OCI-LY1 (cell line): Measurements from ENCODE around the gene MDGA2.

Source experiments
- H2AFZ ChIP-seq: fragments of 200-600 bp; sonication (generic), shearing (Covaris generic); 2 replicates; pipeline ENCODE4 v1.6.0; 2014; ENCODE audit warnings: antibody characterized with exemption, mild to moderate bottlenecking, low read length
- H3F3A ChIP-seq: fragments of 200-600 bp; sonication (generic), shearing (Covaris generic); 2 replicates; pipeline ENCODE4 v1.6.0; 2014; ENCODE audit warnings: mild to moderate bottlenecking, antibody characterized with exemption, low read length, moderate library complexity; ENCODE audit not compliant: insufficient read depth
- H3K27ac ChIP-seq: fragments of 200-600 bp; sonication (generic); 2 replicates; pipeline ENCODE4 v1.5.1; 2014; ENCODE audit warnings: low read length, mixed run types, mild to moderate bottlenecking, low read depth; ENCODE audit not compliant: poor library complexity, severe bottlenecking
- H3K27me3 ChIP-seq: fragments of 200-600 bp; sonication (generic); 2 replicates; pipeline ENCODE4 v1.6.0; 2014; ENCODE audit warnings: antibody characterized with exemption, mild to moderate bottlenecking, low read length, moderate library complexity; ENCODE audit not compliant: insufficient read depth
- H3K36me3 ChIP-seq: fragments of 200-600 bp; sonication (generic); 2 replicates; pipeline ENCODE4 v1.6.1; 2014; ENCODE audit warnings: mild to moderate bottlenecking, antibody characterized with exemption, low read length, moderate library complexity, mixed read lengths; ENCODE audit not compliant: insufficient read depth
- H3K4me1 ChIP-seq: fragments of 200-600 bp; sonication (generic); 2 replicates; pipeline ENCODE4 v1.5.1; 2014; ENCODE audit warnings: mild to moderate bottlenecking, low read length, moderate library complexity; ENCODE audit not compliant: insufficient read depth, severe bottlenecking
- H3K4me2 ChIP-seq: fragments of 200-600 bp; sonication (generic), shearing (Covaris generic); 2 replicates; pipeline ENCODE4 v1.6.1; 2014; ENCODE audit warnings: low read length
- H3K4me3 ChIP-seq: fragments of 200-600 bp; sonication (generic); 2 replicates; pipeline ENCODE4 v1.5.1; 2014; ENCODE audit warnings: low read length, low read depth, mild to moderate bottlenecking, mixed read lengths; ENCODE audit not compliant: poor library complexity, severe bottlenecking
- H3K79me2 ChIP-seq: fragments of 200-600 bp; shearing (Covaris generic); 2 replicates; pipeline ENCODE4 v1.6.1; 2016; ENCODE audit warnings: mixed run types, low read length, mixed read lengths; ENCODE audit not compliant: insufficient read depth
- H3K9ac ChIP-seq: fragments of 200-600 bp; sonication (generic), shearing (Covaris generic); 2 replicates; pipeline ENCODE4 v1.6.1; 2014; ENCODE audit warnings: mild to moderate bottlenecking, low read length, mixed read lengths
- H3K9me2 ChIP-seq: fragments of 200-600 bp; sonication (generic), shearing (Covaris generic); 2 replicates; pipeline ENCODE4 v1.6.1; 2014; ENCODE audit warnings: low read depth, mild to moderate bottlenecking, low read length, mixed read lengths
- H3K9me3 ChIP-seq: fragments of 200-600 bp; shearing (Covaris generic); 2 replicates; pipeline ENCODE4 v1.6.1; 2014; ENCODE audit warnings: low read length, mixed read lengths
- H4K20me1 ChIP-seq: fragments of 200-600 bp; sonication (generic), shearing (Covaris generic); 2 replicates; pipeline ENCODE4 v1.6.0; 2016; ENCODE audit warnings: mild to moderate bottlenecking, low read length; ENCODE audit not compliant: insufficient read depth
- CTCF ChIP-seq: fragments of 200-600 bp; sonication (generic), shearing (Covaris generic); IDR thresholded peaks from 2 replicates; pipeline ENCODE4 v1.5.1; 2017; ENCODE audit warnings: mild to moderate bottlenecking, antibody characterized with exemption, low read length, moderate library complexity, mixed read lengths
- EZH2 ChIP-seq: fragments of 200-600 bp; sonication (generic), shearing (Covaris generic); IDR thresholded peaks from 2 replicates; pipeline ENCODE4 v1.8.0; 2017; ENCODE audit warnings: borderline replicate concordance, mixed run types, mild to moderate bottlenecking, antibody characterized with exemption, low read length, moderate library complexity, mixed read lengths

Gene MDGA2

DNA sequence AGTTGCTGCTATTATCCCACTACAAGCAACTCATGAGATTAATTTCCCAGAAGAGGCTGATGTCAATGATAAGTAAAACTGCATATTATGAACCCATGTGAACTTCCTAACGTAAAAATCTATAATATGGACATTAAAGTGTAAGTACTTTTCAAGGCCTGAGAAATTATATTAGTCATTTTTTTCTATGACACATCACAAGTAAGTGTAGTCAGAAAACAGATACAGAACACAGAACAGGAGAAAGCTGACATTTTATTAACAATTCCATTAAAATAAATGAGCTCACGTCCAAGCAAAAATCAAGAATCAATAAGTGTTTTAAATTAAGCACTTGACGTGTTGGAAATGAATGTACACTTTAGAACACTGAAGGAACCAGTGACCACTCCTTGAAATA lies 155.0 kb downstream of the MDGA2 start:
- H3K36me3 ChIP-seq = no peaks in the 10 kb centered on the region
- H3K27ac ChIP-seq = no peak overlapping the region
- H3K9me2 ChIP-seq = no peaks in the 10 kb centered on the region
- H4K20me1 ChIP-seq = no peaks in the 10 kb centered on the region
- no peaks in the 10 kb centered on the region for H3K27me3 ChIP-seq
- H3K9me3 ChIP-seq = no peaks in the 10 kb centered on the region
- no peak overlapping the region for H3K4me2 ChIP-seq
- no peak for TF ChIP-seq CTCF
- no peak for TF ChIP-seq EZH2
- H3K4me3 ChIP-seq = no peak overlapping the region
- no peak overlapping the region for H2AFZ ChIP-seq
- no peak overlapping the region for H3K9ac ChIP-seq
- no peaks in the 10 kb centered on the region for H3K79me2 ChIP-seq
- no peaks in the 10 kb centered on the region for H3F3A ChIP-seq
- no peaks in the 10 kb centered on the region for H3K4me1 ChIP-seq

- Histone ChIP-seq H2AFZ (no peak overlapping the region), H3K9me2 (no peaks in the 10 kb centered on the region), H3K27me3 (no peaks in the 10 kb centered on the region), H3K9ac (no peak overlapping the region), H3K4me1 (no peaks in the 10 kb centered on the region), H4K20me1 (no peaks in the 10 kb centered on the region), H3K36me3 (no peaks in the 10 kb centered on the region), H3K79me2 (no peaks in the 10 kb centered on the region), H3K9me3 (no peaks in the 10 kb centered on the region), H3K4me2 (no peak overlapping the region), H3K4me3 (no peak overlapping the region), H3K27ac (no peak overlapping the region), H3F3A (no peaks in the 10 kb centered on the region)
- TF ChIP-seq EZH2 = no peak
- TF ChIP-seq CTCF = no peak
Measured at GRCh38 chr14:47511829-47512228, 163.6 kb downstream of the MDGA2 start.

GRCh38 chr14:47509957-47510356 lies 165.4 kb downstream of the MDGA2 start:
- Histone ChIP-seq H3K9me3 (no peaks in the 10 kb centered on the region), H4K20me1 (no peaks in the 10 kb centered on the region), H3K9ac (no peak overlapping the region), H3F3A (no peaks in the 10 kb centered on the region), H3K36me3 (no peaks in the 10 kb centered on the region), H3K79me2 (no peaks in the 10 kb centered on the region), H3K4me2 (no peak overlapping the region), H3K4me3 (no peak overlapping the region), H3K9me2 (no peaks in the 10 kb centered on the region), H3K27ac (no peak overlapping the region), H2AFZ (no peak overlapping the region), H3K4me1 (no peaks in the 10 kb centered on the region), H3K27me3 (no peaks in the 10 kb centered on the region)
- TF ChIP-seq CTCF = no peak
- no peak for TF ChIP-seq EZH2
